Activated CD4-positive, alpha-beta memory T cell treated with anti-CD3 and anti-CD28 coated beads for 36 hours (primary cell): Measurements from ENCODE around the gene DQX1. TPM values are rescaled to one million over a fixed set of nuclear protein-coding genes. Genes with fewer than 3 reads are reported as not detected.
A peak's percentile ranks its signal among the peaks of the same experiment; 100 is the strongest.

Source experiments
- CTCF ChIA-PET: fragments of 350-600 bp; sonication (Branson Sonifier 250); formaldehyde crosslinking; loops from one replicate; lab custom pipeline; 2021; ENCODE audit warnings: antibody characterized with exemption, inconsistent platforms; lab: Charles Lee
- POLR2A ChIA-PET: fragments of 350-600 bp; sonication (Branson Sonifier 250); formaldehyde crosslinking; loops from one replicate; lab custom pipeline; 2021; ENCODE audit warnings: antibody characterized with exemption; lab: Charles Lee
- DNase-seq: peaks from one replicate; pipeline ENCODE4 v3.0.0-alpha.2; 2020
- H3K27ac Mint-ChIP-seq: one replicate; pipeline ENCODE4 v1.8.0; 2021; ENCODE audit warnings: mixed read lengths
- H3K27me3 Mint-ChIP-seq: one replicate; pipeline ENCODE4 v1.8.0; 2021; ENCODE audit warnings: mixed read lengths
- H3K36me3 Mint-ChIP-seq: one replicate; pipeline ENCODE4 v1.8.0; 2021; ENCODE audit warnings: mixed read lengths
- H3K4me1 Mint-ChIP-seq: one replicate; pipeline ENCODE4 v1.8.0; 2021; ENCODE audit warnings: low read depth, mixed read lengths
- H3K4me3 Mint-ChIP-seq: one replicate; pipeline ENCODE4 v1.8.0; 2021; ENCODE audit warnings: mild to moderate bottlenecking, mixed read lengths
- H3K9me3 Mint-ChIP-seq: one replicate; pipeline ENCODE4 v1.8.0; 2021; ENCODE audit warnings: mixed read lengths
- intact Hi-C: fragments of 100-400 bp; cut with micrococcal nuclease; formaldehyde crosslinking; loops from one replicate; pipeline ENCODE4 v1.15.1; 2023
- total RNA-seq, 2 experiments: library from RNA; stranded (reverse); gene quantifications; one replicate each; pipeline ENCODE4 v1.2.3, GENCODE V29; 2021

Gene DQX1
- total RNA-seq, 2 experiments from 2014 or later, result 0.33 to 0.56 TPM

GRCh38 chr2:74552914-74553811 lies 27.1 kb upstream of the DQX1 start:
- ChIA-PET POLR2A (interaction anchor here (1.8 kb wide), 1 partner anchor 14 kb away, joined by 5 read pairs; no protein-coding TSS in a partner anchor), CTCF (interaction anchor here (1.3 kb wide), 1 partner anchor 8 kb away, joined by 3 read pairs; no protein-coding TSS in a partner anchor)
- H3K36me3 Mint-ChIP-seq, result peaks cover 4% of the 10 kb centered on the region
- intact Hi-C loops, result no loop called here
- DNase-seq, result no peak
- no peaks in the 10 kb centered on the region for H3K9me3 Mint-ChIP-seq
- no peak overlapping the region for H3K27ac Mint-ChIP-seq
- peak overlapping the region; percentile 61 for H3K4me3 Mint-ChIP-seq
- H3K4me1 Mint-ChIP-seq, result peaks cover 13% of the 10 kb centered on the region
- peaks cover 13% of the 10 kb centered on the region for H3K27me3 Mint-ChIP-seq

GRCh38 chr2:74551942-74552913 lies 26.2 kb upstream of the DQX1 start:
- H3K36me3 Mint-ChIP-seq, result peaks cover 4% of the 10 kb centered on the region
- CTCF ChIA-PET, result no interaction called here
- H3K27ac Mint-ChIP-seq, result no peak overlapping the region
- H3K27me3 Mint-ChIP-seq, result peaks cover 18% of the 10 kb centered on the region
- intact Hi-C loops, result no loop called here
- H3K4me3 Mint-ChIP-seq, result no peak overlapping the region
- peaks cover 14% of the 10 kb centered on the region for H3K4me1 Mint-ChIP-seq
- no peak for DNase-seq
- POLR2A ChIA-PET, result interaction anchor here (1.8 kb wide), 1 partner anchor 15 kb away, joined by 5 read pairs; no protein-coding TSS in a partner anchor
- H3K9me3 Mint-ChIP-seq, result no peaks in the 10 kb centered on the region

GRCh38 chr2:74551530-74551929 lies 25.5 kb upstream of the DQX1 start:
- H3K36me3 Mint-ChIP-seq, result peaks cover 4% of the 10 kb centered on the region
- no peak overlapping the region for H3K4me3 Mint-ChIP-seq
- no peak overlapping the region for H3K27ac Mint-ChIP-seq
- intact Hi-C loops, result no loop called here
- H3K9me3 Mint-ChIP-seq, result no peaks in the 10 kb centered on the region
- no peak for DNase-seq
- POLR2A ChIA-PET, result no interaction called here
- H3K4me1 Mint-ChIP-seq, result peaks cover 14% of the 10 kb centered on the region
- H3K27me3 Mint-ChIP-seq, result peaks cover 19% of the 10 kb centered on the region
- CTCF ChIA-PET, result interaction anchor here (2.0 kb wide), 1 partner anchor 38 kb away, joined by 4 read pairs; no protein-coding TSS in a partner anchor

GRCh38 chr2:74550231-74550630 lies 24.2 kb upstream of the DQX1 start:
- Mint-ChIP-seq H3K27ac (no peak overlapping the region), H3K9me3 (no peaks in the 10 kb centered on the region), H3K36me3 (no peaks in the 10 kb centered on the region), H3K4me1 (peaks cover 11% of the 10 kb centered on the region), H3K4me3 (peak overlapping the region; percentile 12), H3K27me3 (peaks cover 21% of the 10 kb centered on the region)
- CTCF ChIA-PET, result interaction anchor here (1.0 to 2.0 kb wide), 2 partner anchors 39 to 68 kb away, joined by 3 to 4 read pairs; partner anchors contain the start of genes CCDC142 and TTC31
- intact Hi-C loops, result no loop called here
- POLR2A ChIA-PET, result no interaction called here
- DNase-seq, result no peak

- CTCF ChIA-PET, result interaction anchor here (1.0 to 2.0 kb wide), 2 partner anchors 40 to 66 kb away, joined by 3 to 4 read pairs; partner anchors contain the start of genes CCDC142 and TTC31
- intact Hi-C loops, result no loop called here
- POLR2A ChIA-PET, result no interaction called here
- peak; percentile 52 for DNase-seq
- Mint-ChIP-seq H3K36me3 (no peaks in the 10 kb centered on the region), H3K4me3 (peak overlapping the region; percentile 55), H3K27me3 (peaks cover 21% of the 10 kb centered on the region), H3K4me1 (peaks cover 11% of the 10 kb centered on the region), H3K9me3 (no peaks in the 10 kb centered on the region), H3K27ac (no peak overlapping the region)
Observed at GRCh38 chr2:74548900-74549826, 23.1 kb upstream of the DQX1 start.

GRCh38 chr2:74548285-74548899 lies 22.4 kb upstream of the DQX1 start:
- CTCF ChIA-PET, result interaction anchor here (0.5 kb wide), 1 partner anchor 398 kb away, joined by 5 read pairs; no protein-coding TSS in a partner anchor
- intact Hi-C loops, result no loop called here
- Mint-ChIP-seq H3K4me3 (peak overlapping the region; percentile 66), H3K36me3 (no peaks in the 10 kb centered on the region), H3K4me1 (peaks cover 8% of the 10 kb centered on the region), H3K9me3 (no peaks in the 10 kb centered on the region), H3K27ac (no peak overlapping the region), H3K27me3 (peaks cover 21% of the 10 kb centered on the region)
- DNase-seq, result no peak
- POLR2A ChIA-PET, result no interaction called here

GRCh38 chr2:74546004-74546403 lies 20.0 kb upstream of the DQX1 start:
- H3K4me3 Mint-ChIP-seq, result no peak overlapping the region
- no peak overlapping the region for H3K27ac Mint-ChIP-seq
- H3K27me3 Mint-ChIP-seq, result peaks cover 26% of the 10 kb centered on the region

GRCh38 chr2:74544634-74545033 lies 18.6 kb upstream of the DQX1 start:
- Mint-ChIP-seq H3K9me3 (no peaks in the 10 kb centered on the region), H3K36me3 (no peaks in the 10 kb centered on the region), H3K4me1 (peaks cover 6% of the 10 kb centered on the region), H3K27me3 (peaks cover 21% of the 10 kb centered on the region), H3K4me3 (no peak overlapping the region), H3K27ac (no peak overlapping the region)
- no peak for DNase-seq
- ChIA-PET POLR2A (interaction anchor here (1.3 kb wide), 1 partner anchor 13 kb away, joined by 3 read pairs; no protein-coding TSS in a partner anchor), CTCF (interaction anchor here (0.6 to 2.5 kb wide), 6 partner anchors 10 to 62 kb away, joined by 3 to 7 read pairs (median 4); partner anchors contain the start of genes CCDC142, DOK1, LOXL3 and TTC31)
- intact Hi-C loops, result no loop called here

More at GRCh38 chr2:74546004-74546403, 20.0 kb upstream of the DQX1 start:
- CTCF ChIA-PET, result interaction anchor here (1.9 to 2.5 kb wide), 2 partner anchors 30 to 42 kb away, joined by 5 to 7 read pairs; no protein-coding TSS in a partner anchor
- H3K9me3 Mint-ChIP-seq, result no peaks in the 10 kb centered on the region
- DNase-seq, result no peak
- intact Hi-C loops, result no loop called here
- H3K36me3 Mint-ChIP-seq, result no peaks in the 10 kb centered on the region
- H3K4me1 Mint-ChIP-seq, result peaks cover 6% of the 10 kb centered on the region
- POLR2A ChIA-PET, result interaction anchor here (1.3 kb wide), 1 partner anchor 14 kb away, joined by 3 read pairs; no protein-coding TSS in a partner anchor

- intact Hi-C loops, result no loop called here
- ChIA-PET POLR2A (no interaction called here), CTCF (interaction anchor here (1.0 to 1.1 kb wide), 2 partner anchors 42 to 46 kb away, joined by 3 to 4 read pairs; no protein-coding TSS in a partner anchor)
- no peak for DNase-seq
- Mint-ChIP-seq H3K27me3 (peaks cover 24% of the 10 kb centered on the region), H3K36me3 (no peaks in the 10 kb centered on the region), H3K4me3 (no peak overlapping the region), H3K27ac (no peak overlapping the region), H3K4me1 (no peaks in the 10 kb centered on the region), H3K9me3 (no peaks in the 10 kb centered on the region)
Observed at GRCh38 chr2:74542978-74543377, 16.9 kb upstream of the DQX1 start.

GRCh38 chr2:74540291-74540690 lies 14.3 kb upstream of the DQX1 start:
- no peak overlapping the region for H3K27ac Mint-ChIP-seq
- CTCF ChIA-PET, result no interaction called here

More at GRCh38 chr2:74540291-74540690, 14.3 kb upstream of the DQX1 start:
- H3K36me3 Mint-ChIP-seq, result no peaks in the 10 kb centered on the region
- POLR2A ChIA-PET, result no interaction called here
- H3K9me3 Mint-ChIP-seq, result no peaks in the 10 kb centered on the region
- no peaks in the 10 kb centered on the region for H3K4me1 Mint-ChIP-seq
- peaks cover 22% of the 10 kb centered on the region for H3K27me3 Mint-ChIP-seq
- H3K4me3 Mint-ChIP-seq, result no peak overlapping the region
- no peak for DNase-seq
- intact Hi-C loops, result no loop called here
